AG08395 (cell line): ENCODE results near the gene DDX11.
"Not testable (repeated sequence)": the region's sequence is repeated elsewhere in the genome, so short reads cannot be mapped to it uniquely, and the experiment has no call there.

Source experiments
- DNase-seq: peaks from one replicate; pipeline ENCODE4 v3.0.0; 2012; ENCODE audit warnings: mixed read lengths, low spot score

Gene DDX11

GRCh38 chr12:31073527-31074332 is at the start of gene DDX11:
Gene DDX11, plus strand, starts transcription at chr12:31073860. Its CDS starts 4,534 bp downstream, at chr12:31078394.
- peak; percentile 97 for DNase-seq

- no peak for DNase-seq
These were observed 47.5 kb upstream of the DDX11 start for GRCh38 chr12:31026202-31026601.

DNA sequence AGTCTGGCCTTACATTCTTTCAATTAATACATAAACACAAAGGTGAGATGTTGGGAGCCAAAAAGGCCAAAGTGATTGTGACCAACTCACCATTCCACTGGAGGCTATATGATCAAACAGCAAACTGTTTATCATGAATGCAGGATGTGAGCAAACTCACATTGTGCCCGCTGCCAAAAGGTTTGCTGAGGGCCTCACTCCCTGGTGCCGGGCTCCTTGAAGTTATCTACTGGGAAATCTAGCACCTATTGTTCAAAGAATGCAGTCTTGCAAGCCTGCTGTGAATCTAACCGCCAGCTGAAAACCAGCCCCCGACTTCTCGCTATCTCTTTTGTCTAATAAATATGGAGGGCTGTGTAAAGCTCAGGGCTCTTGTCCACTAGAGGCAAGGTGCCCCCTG is 46.7 kb upstream of the DDX11 start:
- not testable (repeated sequence) for DNase-seq

DNA sequence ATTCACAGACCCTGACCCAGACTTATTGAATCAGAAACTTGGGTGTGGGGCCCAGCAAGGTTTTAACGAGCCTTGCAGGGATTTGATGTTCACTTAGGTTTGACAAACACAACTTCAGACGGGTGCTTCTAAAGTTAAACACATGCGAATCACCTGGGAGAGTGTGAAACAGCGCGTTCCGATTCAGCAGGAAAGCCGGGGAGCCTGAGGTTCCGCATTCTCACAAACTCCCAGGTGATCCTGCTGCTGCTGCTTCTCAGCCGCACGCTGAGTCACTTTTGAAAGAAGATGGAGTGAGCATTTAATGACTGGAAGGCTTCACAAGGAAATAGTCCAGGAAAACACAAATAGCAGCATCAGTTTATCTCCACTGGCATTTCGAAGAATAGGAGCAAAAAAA is 44.2 kb upstream of the DDX11 start:
- no peak for DNase-seq

- DNase-seq, result no peak
These were observed 43.6 kb upstream of the DDX11 start for GRCh38 chr12:31029916-31030562.

GRCh38 chr12:31031951-31032335 is 41.7 kb upstream of the DDX11 start:
- no peak for DNase-seq

DNA sequence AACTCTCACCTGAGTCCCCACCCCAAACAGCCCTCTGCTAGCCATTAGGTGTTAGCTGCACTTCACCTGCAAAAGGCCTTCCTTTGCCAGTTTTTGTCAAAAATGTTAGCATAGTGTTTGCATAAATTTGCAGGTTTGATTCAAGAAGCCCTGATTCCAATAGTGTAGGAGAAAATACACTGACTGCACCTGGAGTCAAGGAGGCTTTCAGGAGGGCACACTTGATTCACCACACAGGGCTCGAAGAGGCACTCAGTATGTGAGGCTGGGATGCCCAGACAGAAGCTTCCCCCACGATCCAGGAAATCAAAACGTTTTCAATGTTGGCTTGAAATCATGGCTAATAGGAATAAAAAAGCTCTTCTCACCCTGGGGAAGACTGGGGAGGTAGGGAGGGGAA is 40.5 kb upstream of the DDX11 start:
- no peak for DNase-seq

- no peak for DNase-seq
These were observed 40.0 kb upstream of the DDX11 start for GRCh38 chr12:31033681-31034080.

DNA sequence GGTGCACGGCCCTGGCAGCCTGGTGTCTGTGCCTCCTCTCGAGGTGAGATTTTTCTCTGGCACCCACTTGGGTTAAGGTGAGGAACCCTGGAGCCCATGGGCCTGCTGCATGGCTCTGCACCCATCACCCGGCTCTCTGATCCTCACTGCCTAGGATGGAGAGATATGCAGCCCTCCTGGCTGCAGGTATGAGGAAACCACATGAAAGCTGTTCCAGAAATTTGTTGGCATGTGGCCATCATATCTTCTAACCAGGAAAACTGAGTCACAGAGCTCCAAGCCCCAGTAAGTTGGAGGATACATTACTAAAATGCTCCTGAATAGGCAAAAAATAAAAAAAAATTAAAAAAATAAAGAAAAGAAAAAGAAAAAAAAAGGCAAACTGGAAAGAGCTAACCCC is 39.3 kb upstream of the DDX11 start:
- DNase-seq, result no peak

- peak; percentile 62 for DNase-seq
These were observed 38.4 kb upstream of the DDX11 start for GRCh38 chr12:31035226-31035625.

DNA sequence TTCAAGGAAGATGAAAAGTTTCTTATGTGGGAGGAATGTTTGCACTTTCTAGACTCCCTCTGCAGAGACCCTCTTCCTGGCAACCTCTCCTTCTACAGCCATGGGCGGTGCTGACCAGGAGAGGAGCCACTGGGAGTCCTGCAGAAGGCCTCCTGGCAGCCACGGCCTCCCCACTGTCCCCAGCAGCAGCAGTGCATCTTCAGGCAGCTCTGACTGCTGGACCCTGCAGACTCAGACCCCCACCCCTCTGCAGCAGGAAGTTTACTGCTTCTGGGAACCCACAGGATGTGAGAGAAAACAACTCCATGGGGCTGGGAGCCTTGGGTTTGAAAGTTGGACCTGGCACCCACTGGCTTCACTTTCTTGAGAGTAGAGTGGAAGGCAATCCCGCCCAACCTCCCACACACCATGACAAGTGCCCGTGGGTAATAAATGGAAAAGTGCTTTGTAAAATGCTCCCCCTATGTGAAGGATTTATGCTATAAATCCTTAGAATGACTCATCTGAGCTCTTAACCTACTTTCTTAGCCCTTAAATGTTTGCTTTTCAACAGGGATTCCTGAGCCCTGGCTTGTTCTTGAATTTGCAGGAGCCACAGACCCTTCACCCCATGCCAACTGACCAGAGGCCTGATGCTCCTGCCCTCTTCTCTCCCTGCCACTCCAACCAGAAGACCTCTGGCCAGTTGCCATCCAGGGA is 37.5 kb upstream of the DDX11 start:
- no peak for DNase-seq

- no peak for DNase-seq
These were observed 36.6 kb upstream of the DDX11 start for GRCh38 chr12:31037028-31037427.

GRCh38 chr12:31037931-31038330 is 35.7 kb upstream of the DDX11 start:
- no peak for DNase-seq

DNA sequence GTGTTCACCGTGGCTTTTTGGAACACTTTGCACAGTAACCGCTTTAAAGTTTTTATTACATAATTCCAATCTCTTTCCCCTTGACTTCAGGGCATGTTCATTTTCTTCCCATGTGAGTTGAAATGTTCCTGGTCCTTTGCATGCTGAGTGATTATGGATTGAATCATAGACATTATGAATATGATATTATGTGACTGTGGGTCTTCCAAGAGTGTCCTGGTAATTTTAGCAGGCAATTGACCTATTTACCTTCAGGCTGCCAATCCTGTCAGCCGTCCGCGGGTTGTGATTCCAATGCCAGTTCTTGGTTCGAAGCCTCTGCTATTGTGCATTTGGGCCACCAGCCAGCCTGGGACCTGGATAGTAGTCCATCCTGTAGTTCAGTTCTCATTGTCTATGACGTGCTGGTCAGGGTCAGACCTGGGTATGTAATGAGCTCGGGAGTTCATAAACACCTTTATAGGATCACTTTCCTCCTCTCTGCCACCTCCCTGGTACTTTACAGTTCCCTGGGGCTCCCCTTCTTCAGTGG is 32.6 kb upstream of the DDX11 start:
- DNase-seq, result no peak

DNA sequence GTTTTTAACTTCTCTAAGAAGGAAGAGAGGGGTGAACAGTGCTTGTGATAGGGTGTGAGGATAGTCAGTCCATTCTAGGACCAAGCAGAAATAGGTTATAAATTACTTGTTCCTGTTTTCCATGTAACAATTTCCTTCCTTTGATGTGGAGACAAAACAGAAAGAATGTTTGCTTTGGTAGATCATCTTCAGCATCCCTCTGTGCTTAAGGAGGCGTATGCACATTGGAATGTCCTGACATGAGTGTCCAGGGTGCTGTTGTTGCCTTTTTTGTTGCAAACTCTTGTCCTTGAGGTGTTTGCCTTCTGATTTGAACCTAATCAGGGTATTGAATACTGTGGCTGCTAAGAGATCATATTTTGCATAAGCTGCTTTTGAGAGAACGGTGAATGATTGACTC is 23.5 kb upstream of the DDX11 start:
- DNase-seq, result not testable (repeated sequence)

GRCh38 chr12:31050548-31050947 is 23.1 kb upstream of the DDX11 start:
- not testable (repeated sequence) for DNase-seq

DNA sequence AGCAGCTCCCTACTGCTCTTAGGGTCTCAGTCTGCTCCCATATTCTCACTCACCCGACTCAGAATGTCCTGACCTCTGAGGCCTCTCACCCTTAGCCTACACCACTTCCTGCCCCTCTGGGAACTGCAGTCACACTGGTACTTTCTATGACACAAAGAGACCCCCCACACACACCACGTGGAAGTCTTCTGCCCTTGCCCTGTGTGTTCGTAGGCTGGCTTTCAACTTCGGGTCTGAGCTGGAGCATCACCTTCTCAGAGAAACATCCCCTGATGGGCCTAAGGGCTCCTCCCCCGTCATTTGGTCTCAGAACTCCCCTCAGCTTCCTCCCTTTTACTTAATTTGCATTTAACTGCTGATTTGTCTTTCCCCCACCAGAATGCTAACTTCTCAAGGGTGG is 22.0 kb upstream of the DDX11 start:
- DNase-seq, result not testable (repeated sequence)

DNA sequence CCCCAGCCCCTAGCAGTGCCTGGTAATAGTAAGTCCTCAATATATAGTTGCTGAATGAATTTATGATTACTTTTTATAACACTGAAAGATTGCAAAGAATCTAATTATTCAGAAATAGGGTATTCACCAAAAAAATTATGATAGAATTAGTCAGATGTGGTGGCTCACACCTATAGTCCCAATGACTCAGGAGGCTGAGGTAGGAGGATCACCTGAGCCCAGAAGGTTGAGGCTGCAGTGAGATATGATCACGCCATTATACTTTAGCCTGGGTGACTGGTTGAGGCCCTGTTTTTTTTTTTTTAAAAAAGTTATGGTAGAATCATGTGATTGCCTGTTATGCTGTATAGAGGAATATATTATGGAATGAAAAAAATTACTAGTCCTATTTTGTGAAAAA is 21.5 kb upstream of the DDX11 start:
- not testable (repeated sequence) for DNase-seq

DNA sequence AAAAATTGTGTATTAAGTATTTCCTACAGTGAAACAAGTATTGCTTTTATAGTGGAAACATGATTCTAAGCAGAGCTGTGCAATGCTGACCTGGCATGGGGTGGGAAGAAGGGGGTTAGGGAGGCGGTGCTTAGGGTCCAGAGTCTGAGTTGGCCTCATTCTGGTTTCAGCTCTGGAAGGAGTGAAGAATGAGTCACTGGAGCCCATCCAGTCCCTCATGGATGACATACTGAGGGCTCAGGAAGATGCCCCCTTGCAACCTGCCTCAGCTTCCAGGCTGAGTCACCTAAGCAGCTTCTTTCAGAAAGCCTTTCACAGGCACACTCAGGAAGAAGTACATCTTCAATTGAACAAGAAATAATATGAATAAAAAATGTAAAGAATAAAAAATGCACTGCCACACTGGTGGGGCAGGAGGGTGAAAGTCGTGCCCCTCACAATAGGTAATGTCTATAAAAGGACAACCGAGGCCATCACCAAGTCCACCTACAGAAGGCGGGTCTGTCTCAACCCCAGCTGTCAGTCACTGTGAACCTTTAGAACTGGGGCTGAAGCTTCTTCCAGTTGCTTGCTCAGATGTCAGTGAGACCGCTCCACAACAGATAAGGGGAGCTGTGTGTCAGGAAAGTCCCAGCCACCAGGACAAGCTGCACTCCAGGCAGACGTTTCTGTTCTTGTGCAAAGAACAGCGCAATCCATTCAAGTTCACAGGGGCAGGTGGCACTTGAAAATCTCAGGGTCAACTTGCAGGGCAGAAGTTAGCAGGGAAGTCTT is 20.8 kb upstream of the DDX11 start:
- not testable (repeated sequence) for DNase-seq

DNA sequence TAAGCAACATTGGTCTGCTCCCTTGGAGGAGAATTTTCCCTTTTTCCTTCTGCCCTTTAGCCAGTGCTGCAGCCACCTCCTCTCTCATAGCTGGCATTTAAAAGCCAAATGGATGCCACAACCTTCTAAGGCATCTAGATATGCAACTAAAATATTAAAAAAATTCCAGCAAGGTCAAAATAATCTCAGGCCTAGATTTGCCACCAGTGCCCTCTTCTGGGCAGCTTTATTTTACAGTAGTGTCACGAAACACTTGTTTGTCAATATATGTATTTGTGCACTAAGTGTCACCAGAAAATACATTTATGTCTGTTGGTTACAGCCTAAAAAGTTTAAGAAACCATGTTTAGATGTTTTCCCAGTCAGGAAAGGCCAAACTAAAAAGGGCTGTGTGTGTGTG is 19.7 kb upstream of the DDX11 start:
- DNase-seq, result not testable (repeated sequence)

DNA sequence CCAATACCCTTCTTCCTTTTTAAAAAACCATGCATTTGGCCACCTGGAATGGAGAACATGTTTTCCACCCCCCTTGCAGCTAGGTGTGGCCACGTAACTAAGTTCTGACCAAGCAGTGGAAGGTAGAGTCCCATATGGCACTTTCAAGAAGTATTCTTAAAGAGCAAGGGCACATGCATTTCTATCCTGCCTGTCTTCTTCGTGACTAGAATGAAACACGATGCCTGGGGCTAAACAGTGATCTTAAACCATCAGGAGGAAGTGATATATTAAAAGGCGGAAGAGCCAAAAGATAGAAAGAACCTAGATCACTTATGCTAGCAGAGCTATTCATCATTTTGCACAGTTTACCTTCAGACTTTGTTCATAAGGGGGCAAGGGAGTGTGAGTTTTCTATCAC is 16.0 kb upstream of the DDX11 start:
- no peak for DNase-seq

GRCh38 chr12:31066196-31066595 is 7.5 kb upstream of the DDX11 start:
- not testable (repeated sequence) for DNase-seq
